IPS DF 4.7 (cell line): Measurements from ENCODE around the gene ZFP36.

Source experiments
- DNase-seq: peaks from one replicate; pipeline ENCODE4 v3.0.0-alpha.2; 2013; ENCODE audit warnings: low spot score; ENCODE audit errors: extremely low read depth

The ZFP36 gene

DNA sequence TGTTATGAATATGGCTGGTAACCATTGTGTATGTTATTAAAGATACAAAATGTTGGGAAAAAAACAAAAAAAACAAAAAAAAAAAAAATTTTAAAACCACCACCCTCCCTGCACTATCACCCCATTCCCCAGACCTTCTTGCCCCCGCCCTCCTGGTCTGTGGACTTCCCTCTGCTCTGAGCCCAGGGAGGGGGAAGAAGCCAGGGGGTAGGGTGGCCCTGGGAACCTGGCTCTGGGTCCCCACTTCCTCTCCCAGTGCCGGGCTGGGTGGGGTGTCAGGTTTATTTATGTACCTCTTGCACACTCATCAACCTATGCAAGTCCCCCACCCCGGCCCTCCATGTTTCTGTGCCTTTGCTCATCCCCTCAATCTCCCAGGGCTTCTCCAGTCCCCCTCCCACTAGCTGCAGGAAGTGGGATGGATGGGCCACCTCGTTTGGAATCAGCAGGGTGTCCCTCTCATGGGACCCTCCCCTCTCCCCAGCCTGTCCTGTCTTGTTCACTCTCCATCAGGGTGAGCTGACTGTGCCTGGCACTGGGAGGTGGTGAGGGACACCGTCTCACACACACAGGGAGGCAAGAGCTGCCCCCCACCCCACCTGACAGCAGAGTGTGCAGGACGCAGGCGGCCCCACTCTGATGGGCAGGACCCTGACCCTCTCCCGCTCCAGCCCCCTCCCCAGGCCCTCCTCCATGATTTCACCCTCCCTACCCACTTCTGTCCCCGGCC, 21.6 kb upstream of the ZFP36 start:
- DNase-seq = no peak

DNA sequence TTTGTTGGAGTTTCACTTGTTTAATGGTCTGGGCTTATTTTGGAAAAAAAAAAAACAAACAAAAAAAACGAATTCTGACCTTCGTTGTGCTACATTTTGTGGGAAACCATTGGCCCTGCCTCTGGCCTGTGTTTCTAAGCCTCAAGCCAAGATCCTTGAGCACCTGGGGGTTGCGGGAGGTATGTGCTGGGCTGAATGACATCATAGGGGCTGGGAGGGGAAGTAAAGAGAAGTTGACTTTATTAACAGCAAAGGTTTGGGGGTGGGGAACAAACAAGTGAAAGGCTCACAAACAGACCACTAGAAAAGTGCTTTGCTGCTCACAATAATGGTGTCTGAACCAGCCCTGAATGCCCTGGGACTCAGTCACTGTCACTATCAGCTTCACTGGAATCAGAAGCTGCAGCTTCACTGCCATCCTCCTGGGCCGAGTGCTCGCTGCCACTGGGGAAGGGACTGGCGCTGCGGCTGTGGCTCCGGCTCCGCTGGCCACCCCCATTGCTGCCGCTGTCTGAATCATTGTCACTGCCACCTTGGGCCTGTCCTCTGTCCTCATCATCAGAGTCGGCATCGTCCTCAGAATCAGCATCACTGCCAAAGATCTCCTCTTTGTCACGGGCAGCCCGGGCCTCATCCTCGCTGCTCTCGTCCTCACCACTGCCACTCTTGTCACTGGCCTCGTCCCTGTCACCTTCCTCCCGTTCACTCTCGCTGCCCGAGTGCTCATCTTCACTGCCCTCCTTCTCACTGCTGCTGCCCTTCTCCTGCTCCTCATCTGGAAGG, 20.8 kb upstream of the ZFP36 start:
- DNase-seq = no peak

- DNase-seq = no peak
Measured at GRCh38 chr19:39386557-39386956, 20.1 kb upstream of the ZFP36 start.

DNA sequence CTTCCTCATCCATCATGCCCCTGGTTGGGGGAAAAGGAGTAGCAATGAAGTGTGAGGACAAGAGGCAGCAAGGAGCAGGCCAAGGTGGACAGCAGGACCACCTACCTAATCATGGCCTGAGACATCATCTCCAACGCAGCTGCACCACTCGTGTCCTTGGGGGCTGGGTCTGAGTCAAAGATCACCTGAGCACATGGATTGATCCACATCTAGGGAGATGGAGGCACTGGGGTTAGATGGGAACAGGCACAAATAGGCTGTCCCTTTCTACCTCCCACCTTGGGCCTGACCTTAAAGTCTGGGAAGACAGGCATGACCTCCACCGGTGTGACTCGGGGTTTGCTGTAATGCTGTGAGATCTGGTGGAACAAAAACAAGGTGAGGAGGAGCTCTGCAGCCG, 18.0 kb upstream of the ZFP36 start:
- DNase-seq = no peak

DNA sequence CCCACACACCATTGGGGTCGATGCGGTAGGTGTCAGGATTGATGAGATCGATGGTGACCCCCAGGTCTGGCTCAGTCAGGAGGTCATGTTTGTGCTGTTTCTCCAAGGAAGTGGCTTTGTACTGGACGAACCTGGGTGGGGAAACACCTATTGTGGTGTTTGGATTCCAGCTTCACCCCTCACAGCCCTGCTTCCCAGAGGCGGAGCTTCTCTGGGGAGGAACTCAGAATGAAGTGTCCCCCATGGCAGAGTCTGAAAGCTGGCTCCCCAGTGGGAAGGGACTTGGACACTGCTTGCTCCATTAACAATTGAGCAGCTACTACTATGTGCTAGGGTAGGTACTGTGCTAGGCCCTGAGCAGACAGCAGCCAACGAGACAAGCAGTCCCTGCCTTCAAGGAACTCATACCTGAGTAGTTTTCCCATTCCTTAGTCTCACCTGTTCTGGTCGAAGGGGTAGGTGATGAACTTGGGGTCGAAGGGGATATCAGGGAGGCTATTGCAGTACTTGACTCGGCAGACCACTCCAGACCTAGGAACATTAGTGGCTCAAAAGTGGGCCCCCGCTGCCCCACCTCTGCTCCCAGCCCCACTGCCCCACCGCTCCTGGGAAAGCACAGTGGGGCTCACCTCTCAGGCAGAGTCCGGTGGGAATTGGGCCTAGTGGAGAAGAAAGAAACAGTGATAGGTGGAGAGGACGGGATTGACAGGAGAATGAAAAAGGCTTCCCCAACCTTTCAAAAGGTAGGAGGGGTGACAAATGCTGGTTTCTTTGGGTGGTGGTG, 16.8 kb upstream of the ZFP36 start:
- DNase-seq = no peak

DNA sequence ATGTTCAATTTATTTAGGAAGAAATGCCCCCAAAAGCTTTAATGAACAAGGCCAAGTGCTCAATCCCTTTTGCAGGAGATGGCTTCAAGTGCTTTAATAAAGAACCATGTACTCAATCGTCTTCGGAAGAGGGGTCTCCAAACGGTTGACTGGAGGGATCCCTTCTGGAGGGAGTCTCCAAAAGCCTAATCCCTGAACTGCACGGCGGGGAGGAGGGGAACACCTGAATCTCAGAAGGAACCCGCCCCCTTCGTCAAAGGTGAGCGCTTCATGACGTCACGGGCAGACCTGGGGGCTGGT, 16.2 kb upstream of the ZFP36 start:
- no peak for DNase-seq

- DNase-seq = peak; percentile 100
Measured at GRCh38 chr19:39390751-39391437, 15.8 kb upstream of the ZFP36 start, which contains the start of the genes MED29 and PAF1. Gene MED29 (plus strand): TSS chr19:39391378. CDS start chr19:39391423, 45 bp downstream. Gene PAF1 (minus strand): TSS chr19:39391106. CDS start chr19:39390864, 242 bp downstream.

DNA sequence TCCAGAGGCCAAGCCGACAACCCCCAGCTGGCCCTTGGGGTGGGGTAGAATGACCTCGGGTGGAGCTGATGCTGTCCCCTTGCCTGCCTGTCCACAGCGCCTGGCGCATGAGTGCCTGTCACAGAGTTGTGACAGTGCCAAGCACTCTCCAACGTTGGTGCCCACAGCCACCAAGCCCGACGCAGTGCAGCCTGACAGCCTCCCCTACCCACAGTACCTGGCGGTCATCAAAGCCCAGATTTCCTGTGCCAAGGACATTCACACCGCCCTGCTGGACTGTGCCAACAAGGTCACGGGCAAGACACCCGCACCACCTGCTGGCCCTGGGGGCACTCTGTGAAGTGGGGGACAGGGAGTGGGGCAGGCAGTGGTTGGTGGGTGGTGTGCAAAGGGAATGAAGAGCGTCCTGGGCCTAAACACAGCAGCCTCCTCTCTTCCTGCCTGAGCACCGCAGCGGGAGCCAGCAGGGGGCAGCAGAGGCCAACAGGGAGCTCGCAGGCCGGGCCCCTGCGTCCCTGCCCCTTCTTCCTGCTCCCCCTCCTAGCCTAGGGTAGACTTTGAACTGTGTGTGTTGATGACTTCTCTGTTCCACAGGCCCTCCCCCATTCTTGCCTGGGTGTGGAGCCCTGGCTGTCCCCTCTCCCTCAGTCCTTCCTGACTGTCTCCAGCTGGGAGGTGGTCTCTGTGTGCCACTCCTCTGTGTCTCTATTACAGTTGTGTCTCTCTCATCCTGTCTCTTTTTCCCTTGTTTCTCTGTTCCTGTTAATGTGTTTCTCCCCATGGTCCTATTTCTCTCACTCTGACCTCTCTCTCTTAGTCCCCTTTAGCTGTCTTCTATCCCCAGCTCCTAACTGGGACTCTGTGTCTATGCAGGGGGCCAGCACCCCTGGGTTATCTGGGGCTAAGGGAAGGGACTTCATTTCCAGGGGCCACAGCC, 9.0 kb upstream of the ZFP36 start:
- no peak for DNase-seq

GRCh38 chr19:39398297-39398864, 8.3 kb upstream of the ZFP36 start:
- DNase-seq = no peak

- no peak for DNase-seq
Measured at GRCh38 chr19:39399668-39400050, 7.0 kb upstream of the ZFP36 start.

- no peak for DNase-seq
Measured at GRCh38 chr19:39400061-39400460, 6.6 kb upstream of the ZFP36 start.

DNA sequence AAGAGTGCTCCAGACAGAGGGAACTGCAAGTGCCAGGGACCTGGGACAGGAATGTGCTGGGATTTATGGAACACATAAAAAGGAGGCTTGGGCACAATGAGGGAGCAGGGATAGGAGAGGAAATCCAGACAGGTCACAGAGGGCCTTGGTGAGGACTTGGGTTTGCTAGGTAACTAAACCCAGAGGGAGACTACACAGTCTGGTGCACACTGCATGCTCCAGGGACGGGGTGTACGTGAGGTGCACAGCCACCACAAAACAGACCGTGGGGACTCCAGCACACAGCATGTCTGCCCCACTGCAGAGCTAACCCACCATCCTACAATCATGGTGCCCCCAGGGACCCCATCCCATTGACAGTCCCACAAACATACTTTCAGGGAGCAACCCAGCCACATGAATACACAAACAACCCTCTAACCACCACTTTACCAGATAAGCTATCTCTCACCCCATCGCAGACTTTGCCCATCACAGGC, 5.5 kb upstream of the ZFP36 start:
- no peak for DNase-seq

GRCh38 chr19:39401549-39402345, 4.9 kb upstream of the ZFP36 start:
- no peak for DNase-seq

GRCh38 chr19:39402346-39403300, 4.0 kb upstream of the ZFP36 start:
- no peak for DNase-seq

- no peak for DNase-seq
Measured at GRCh38 chr19:39403331-39404312, 3.0 kb upstream of the ZFP36 start.

DNA sequence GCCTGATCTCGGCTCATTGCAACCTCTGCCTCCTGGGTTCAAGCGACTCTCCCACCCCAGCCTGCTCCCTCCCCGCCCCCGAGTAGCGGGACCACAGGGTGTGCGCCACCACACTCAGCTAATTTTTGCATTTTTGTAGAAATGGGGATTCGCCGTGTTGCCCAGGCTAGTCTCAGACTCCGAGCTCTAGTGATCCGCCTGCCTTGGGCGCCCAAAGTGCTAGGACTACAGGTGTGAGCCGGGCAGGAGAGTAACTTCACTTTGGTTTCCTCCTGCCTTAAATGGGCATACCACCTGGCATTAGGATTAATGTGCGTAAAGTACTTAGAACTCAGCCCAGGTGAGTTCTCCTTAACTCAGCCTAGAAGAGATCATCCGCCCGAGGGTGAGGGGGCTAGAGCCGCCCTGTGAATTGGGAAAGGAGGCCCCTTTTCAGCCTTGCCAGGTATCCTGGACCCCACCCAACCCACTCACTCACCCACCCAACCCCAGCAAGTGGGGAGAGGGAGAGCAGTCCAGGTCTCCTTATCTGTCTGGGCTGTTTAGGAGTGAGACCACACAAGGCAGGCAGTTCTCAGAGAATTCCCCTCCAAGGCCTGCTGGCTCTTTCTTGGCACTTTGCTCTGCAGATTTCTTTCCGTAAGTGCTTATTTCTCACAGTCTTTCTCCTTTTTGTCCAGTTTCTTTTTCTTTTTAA, 1.2 kb upstream of the ZFP36 start:
- no peak for DNase-seq
